Mesenchymal stem cell (in vitro differentiated cells and primary cell): ENCODE measurements around the gene KCNF1.

ENCODE experiments used
- DNase-seq: peaks from one replicate; pipeline ENCODE4 v3.0.0-alpha.2; 2013
- H2AFZ ChIP-seq: one replicate; pipeline ENCODE4 v1.6.1; 2013; ENCODE audit warnings: low read depth, mild to moderate bottlenecking, control low read depth, inconsistent platforms, low read length, moderate library complexity
- H2AK5ac ChIP-seq: 2 replicates; pipeline ENCODE4 v1.6.1; 2013; ENCODE audit warnings: low read length, moderate library complexity, mild to moderate bottlenecking, inconsistent platforms; ENCODE audit not compliant: severe bottlenecking
- H2BK120ac ChIP-seq: one replicate; pipeline ENCODE4 v1.6.1; 2013; ENCODE audit warnings: low read depth, mild to moderate bottlenecking, inconsistent platforms, low read length, moderate library complexity
- H2BK12ac ChIP-seq, 2 experiments: one replicate each; pipeline ENCODE4 v1.6.1; 2013; ENCODE audit warnings: inconsistent platforms in 2 of 2, low read length in 2 of 2, mild to moderate bottlenecking in 2 of 2, moderate library complexity in 2 of 2, control low read depth in 1 of 2
- H2BK15ac ChIP-seq: one replicate; pipeline ENCODE4 v1.6.1; 2013; ENCODE audit warnings: mild to moderate bottlenecking, low read depth, inconsistent platforms; ENCODE audit not compliant: poor library complexity, severe bottlenecking
- H2BK5ac ChIP-seq: 2 replicates; pipeline ENCODE4 v1.6.1; 2013; ENCODE audit warnings: low read depth, mild to moderate bottlenecking, low read length, control low read depth, inconsistent platforms; ENCODE audit not compliant: poor library complexity, severe bottlenecking
- H3K14ac ChIP-seq, 2 experiments: one replicate each; pipeline ENCODE4 v1.6.1; 2013; ENCODE audit warnings: inconsistent platforms in 2 of 2, low read length in 2 of 2, control low read depth in 1 of 2, mild to moderate bottlenecking in 1 of 2, moderate library complexity in 1 of 2
- H3K18ac ChIP-seq, 2 experiments: one replicate each; pipeline ENCODE4 v1.6.1; 2013; ENCODE audit warnings: inconsistent platforms in 2 of 2, low read length in 2 of 2, control low read depth in 1 of 2, low read depth in 1 of 2, mild to moderate bottlenecking in 1 of 2
- H3K23ac ChIP-seq, 2 experiments: one replicate each; pipeline ENCODE4 v1.6.1; 2013; ENCODE audit warnings: inconsistent platforms in 2 of 2, low read length in 2 of 2, mild to moderate bottlenecking in 2 of 2, moderate library complexity in 2 of 2, control low read depth in 1 of 2
- H3K27ac ChIP-seq: 2 replicates; pipeline ENCODE4 v1.5.1; 2013; ENCODE audit warnings: mild to moderate bottlenecking, moderate library complexity, low read length, control low read depth, inconsistent platforms; ENCODE audit not compliant: poor library complexity, severe bottlenecking
- H3K27me3 ChIP-seq, 2 experiments: 2 replicates each; pipeline versions ENCODE4 v1.6.1 to v1.7.0; 2013; ENCODE audit warnings: low read length in 2 of 2, mild to moderate bottlenecking in 2 of 2, moderate library complexity in 2 of 2, control low read depth in 1 of 2, inconsistent platforms in 1 of 2; ENCODE audit not compliant: control insufficient read depth in 1 of 2, insufficient read depth in 1 of 2
- H3K36me3 ChIP-seq, 2 experiments: 2 replicates each; pipeline versions ENCODE4 v1.6.1 to v1.7.0; 2013; ENCODE audit warnings: low read length in 2 of 2, control low read depth in 1 of 2, inconsistent platforms in 1 of 2, low read depth in 1 of 2, mild to moderate bottlenecking in 1 of 2; ENCODE audit not compliant: insufficient read depth in 2 of 2, control insufficient read depth in 1 of 2
- H3K4ac ChIP-seq, 2 experiments: one replicate each; pipeline ENCODE4 v1.6.1; 2013; ENCODE audit warnings: inconsistent platforms in 2 of 2, low read length in 2 of 2, mild to moderate bottlenecking in 2 of 2, moderate library complexity in 2 of 2, control low read depth in 1 of 2, low read depth in 1 of 2
- H3K4me1 ChIP-seq: 2 replicates; pipeline ENCODE4 v1.6.1; 2013; ENCODE audit warnings: low read depth, low read length, control low read depth; ENCODE audit not compliant: control insufficient read depth, insufficient read depth
- H3K4me2 ChIP-seq: 2 replicates; pipeline ENCODE4 v1.6.1; 2013; ENCODE audit warnings: low read length, mild to moderate bottlenecking, inconsistent platforms; ENCODE audit not compliant: poor library complexity, severe bottlenecking
- H3K4me3 ChIP-seq, 2 experiments: 2 replicates each; pipeline versions ENCODE4 v1.5.1 to v1.7.0; 2013; ENCODE audit warnings: low read length in 2 of 2, mild to moderate bottlenecking in 2 of 2, control low read depth in 1 of 2, low read depth in 1 of 2; ENCODE audit not compliant: insufficient read depth in 1 of 2
- H3K79me1 ChIP-seq: replicated peaks from 2 replicates; pipeline ENCODE4 v1.6.1; 2013; ENCODE audit warnings: mild to moderate bottlenecking, control low read depth, low read length, inconsistent platforms; ENCODE audit not compliant: poor library complexity, severe bottlenecking
- H3K9ac ChIP-seq: 2 replicates; pipeline ENCODE4 v1.7.0; 2013; ENCODE audit warnings: mild to moderate bottlenecking, low read length, moderate library complexity
- H3K9me3 ChIP-seq: 2 replicates; pipeline ENCODE4 v1.7.0; 2013; ENCODE audit warnings: mild to moderate bottlenecking, low read length; ENCODE audit not compliant: control insufficient read depth
- H4K8ac ChIP-seq: one replicate; pipeline ENCODE4 v1.6.1; 2013; ENCODE audit warnings: inconsistent platforms, mild to moderate bottlenecking, low read length, moderate library complexity
- H4K91ac ChIP-seq: one replicate; pipeline ENCODE4 v1.6.1; 2013; ENCODE audit warnings: mild to moderate bottlenecking, low read length, inconsistent platforms
- WGBS: methylation state at CpG from one replicate; pipeline ENCODE4 v1.1.7; 2013; ENCODE audit warnings: mixed read lengths; 5-methylcytosine and 5-hydroxymethylcytosine counted together

The KCNF1 gene

GRCh38 chr2:10923008-10923375 lies 11.3 kb downstream of the KCNF1 start:
- H4K8ac ChIP-seq = no peak overlapping the region
- H3K9ac ChIP-seq = no peak overlapping the region
- H2AK5ac ChIP-seq = no peak overlapping the region
- no peak overlapping the region for H2BK120ac ChIP-seq
- H3K18ac ChIP-seq = no peak overlapping the region
- H2BK15ac ChIP-seq = no peak overlapping the region
- no peak overlapping the region for H3K23ac ChIP-seq
- no peak overlapping the region for H4K91ac ChIP-seq
- WGBS = 73% methylated on average over 6 of the region's 7 CpGs
- no peak overlapping the region for H3K4me2 ChIP-seq
- H3K14ac ChIP-seq = no peak overlapping the region
- peaks cover 53 to 80% of the 10 kb centered on the region in 2 experiments for H3K27me3 ChIP-seq
- peaks cover 4% of the 10 kb centered on the region for H3K4me1 ChIP-seq
- no peak overlapping the region for H3K4me3 ChIP-seq
- no peaks in the 10 kb centered on the region for H3K36me3 ChIP-seq
- H3K27ac ChIP-seq = no peak overlapping the region
- DNase-seq = no peak
- no peak overlapping the region for H2BK5ac ChIP-seq
- H3K4ac ChIP-seq = no peak overlapping the region
- H2BK12ac ChIP-seq = no peak overlapping the region
- H3K79me1 ChIP-seq = no peaks in the 10 kb centered on the region
- H2AFZ ChIP-seq = no peak overlapping the region
- H3K9me3 ChIP-seq = no peaks in the 10 kb centered on the region

GRCh38 chr2:10923965-10924364 lies 12.2 kb downstream of the KCNF1 start:
- H4K8ac ChIP-seq = no peak overlapping the region
- no peak overlapping the region for H2BK12ac ChIP-seq
- H2BK5ac ChIP-seq = no peak overlapping the region
- no peak overlapping the region for H2BK120ac ChIP-seq
- H2AK5ac ChIP-seq = no peak overlapping the region
- H3K4me1 ChIP-seq = peaks cover 4% of the 10 kb centered on the region
- H3K4ac ChIP-seq = no peak overlapping the region
- no peak overlapping the region for H2BK15ac ChIP-seq
- no peak overlapping the region for H3K4me2 ChIP-seq
- peaks cover 60 to 80% of the 10 kb centered on the region in 2 experiments for H3K27me3 ChIP-seq
- no peaks in the 10 kb centered on the region for H3K79me1 ChIP-seq
- H3K27ac ChIP-seq = no peak overlapping the region
- no peak overlapping the region for H3K4me3 ChIP-seq
- 91% methylated on average over 6 of the region's 6 CpGs for WGBS
- H3K36me3 ChIP-seq = no peaks in the 10 kb centered on the region
- no peaks in the 10 kb centered on the region for H3K9me3 ChIP-seq
- H3K14ac ChIP-seq = no peak overlapping the region
- H2AFZ ChIP-seq = no peak overlapping the region
- H3K9ac ChIP-seq = no peak overlapping the region
- H4K91ac ChIP-seq = no peak overlapping the region
- peak overlapping the region in 1 of 2 experiments; percentile 28 for H3K23ac ChIP-seq
- no peak overlapping the region for H3K18ac ChIP-seq
- DNase-seq = no peak

- H3K27me3 ChIP-seq = peaks cover 57 to 79% of the 10 kb centered on the region in 2 experiments
- H3K9me3 ChIP-seq = no peaks in the 10 kb centered on the region
- H4K91ac ChIP-seq = no peak overlapping the region
- no peak overlapping the region for H2AFZ ChIP-seq
- no peak overlapping the region for H3K4me3 ChIP-seq
- H3K4me2 ChIP-seq = no peak overlapping the region
- H3K9ac ChIP-seq = no peak overlapping the region
- 100% methylated on average over 5 of the region's 5 CpGs for WGBS
- H2BK120ac ChIP-seq = no peak overlapping the region
- no peak overlapping the region for H2BK5ac ChIP-seq
- H3K18ac ChIP-seq = no peak overlapping the region
- H3K27ac ChIP-seq = no peak overlapping the region
- no peaks in the 10 kb centered on the region for H3K36me3 ChIP-seq
- DNase-seq = no peak
- H3K4ac ChIP-seq = no peak overlapping the region
- no peak overlapping the region for H2BK12ac ChIP-seq
- H2BK15ac ChIP-seq = no peak overlapping the region
- H4K8ac ChIP-seq = no peak overlapping the region
- no peak overlapping the region for H3K23ac ChIP-seq
- no peaks in the 10 kb centered on the region for H3K79me1 ChIP-seq
- no peak overlapping the region for H3K14ac ChIP-seq
- no peak overlapping the region for H2AK5ac ChIP-seq
- H3K4me1 ChIP-seq = peaks cover 4% of the 10 kb centered on the region
Measured at GRCh38 chr2:10924441-10924840, 12.7 kb downstream of the KCNF1 start.

- no peak overlapping the region for H3K27ac ChIP-seq
- no peak overlapping the region for H4K8ac ChIP-seq
- H3K36me3 ChIP-seq = no peaks in the 10 kb centered on the region
- no peak overlapping the region for H3K4me3 ChIP-seq
- no peak overlapping the region for H2AFZ ChIP-seq
- H3K4me2 ChIP-seq = no peak overlapping the region
- no peak overlapping the region for H3K4ac ChIP-seq
- no peak for DNase-seq
- H3K9ac ChIP-seq = no peak overlapping the region
- no peak overlapping the region for H2BK12ac ChIP-seq
- H3K4me1 ChIP-seq = peaks cover 2% of the 10 kb centered on the region
- H2BK15ac ChIP-seq = no peak overlapping the region
- H3K27me3 ChIP-seq = peaks cover 57 to 75% of the 10 kb centered on the region in 2 experiments
- H3K79me1 ChIP-seq = no peaks in the 10 kb centered on the region
- H2AK5ac ChIP-seq = no peak overlapping the region
- H3K18ac ChIP-seq = no peak overlapping the region
- H4K91ac ChIP-seq = no peak overlapping the region
- no peak overlapping the region for H3K23ac ChIP-seq
- 94% methylated on average over 5 of the region's 5 CpGs for WGBS
- H2BK120ac ChIP-seq = no peak overlapping the region
- H3K14ac ChIP-seq = no peak overlapping the region
- no peak overlapping the region for H2BK5ac ChIP-seq
- no peaks in the 10 kb centered on the region for H3K9me3 ChIP-seq
Measured at GRCh38 chr2:10924859-10925258, 13.1 kb downstream of the KCNF1 start.
